Measurements from ENCODE around the gene XYLT2.

DNA sequence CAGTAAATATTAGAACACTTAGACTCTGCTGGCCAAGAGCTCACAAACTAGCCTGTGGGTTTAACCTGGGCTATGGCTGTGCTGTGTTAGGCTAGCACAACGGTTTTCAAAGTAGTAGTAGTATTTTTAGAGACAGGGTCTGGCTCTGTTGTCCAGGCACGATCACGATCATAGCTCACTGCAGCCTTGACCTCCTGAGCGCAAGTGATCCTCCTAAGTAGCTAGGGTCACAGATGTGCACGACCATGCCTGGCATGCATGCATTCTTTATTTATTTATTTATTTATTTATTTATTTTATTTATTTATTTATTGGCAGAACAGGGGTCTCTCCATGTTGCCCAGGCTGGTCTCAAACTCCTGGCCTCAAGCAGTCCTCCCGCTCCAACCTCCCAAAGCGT is 16.7 kb downstream of the XYLT2 start:
- no peak for TF ChIP-seq POLR2A (IDR thresholded peaks at IDR 0.05)
- TF ChIP-seq, protein P1, sequence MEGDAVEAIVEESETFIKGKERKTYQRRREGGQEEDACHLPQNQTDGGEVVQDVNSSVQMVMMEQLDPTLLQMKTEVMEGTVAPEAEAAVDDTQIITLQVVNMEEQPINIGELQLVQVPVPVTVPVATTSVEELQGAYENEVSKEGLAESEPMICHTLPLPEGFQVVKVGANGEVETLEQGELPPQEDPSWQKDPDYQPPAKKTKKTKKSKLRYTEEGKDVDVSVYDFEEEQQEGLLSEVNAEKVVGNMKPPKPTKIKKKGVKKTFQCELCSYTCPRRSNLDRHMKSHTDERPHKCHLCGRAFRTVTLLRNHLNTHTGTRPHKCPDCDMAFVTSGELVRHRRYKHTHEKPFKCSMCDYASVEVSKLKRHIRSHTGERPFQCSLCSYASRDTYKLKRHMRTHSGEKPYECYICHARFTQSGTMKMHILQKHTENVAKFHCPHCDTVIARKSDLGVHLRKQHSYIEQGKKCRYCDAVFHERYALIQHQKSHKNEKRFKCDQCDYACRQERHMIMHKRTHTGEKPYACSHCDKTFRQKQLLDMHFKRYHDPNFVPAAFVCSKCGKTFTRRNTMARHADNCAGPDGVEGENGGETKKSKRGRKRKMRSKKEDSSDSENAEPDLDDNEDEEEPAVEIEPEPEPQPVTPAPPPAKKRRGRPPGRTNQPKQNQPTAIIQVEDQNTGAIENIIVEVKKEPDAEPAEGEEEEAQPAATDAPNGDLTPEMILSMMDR (IDR thresholded peaks at IDR 0.05), result no peak

All from tibial nerve (tissue), 3 donors.